Measurements from ENCODE around the gene SCIMP.
"Not testable (repeated sequence)": the region's sequence is repeated elsewhere in the genome, so short reads cannot be mapped to it uniquely, and the experiment has no call there.

Gene SCIMP

DNA sequence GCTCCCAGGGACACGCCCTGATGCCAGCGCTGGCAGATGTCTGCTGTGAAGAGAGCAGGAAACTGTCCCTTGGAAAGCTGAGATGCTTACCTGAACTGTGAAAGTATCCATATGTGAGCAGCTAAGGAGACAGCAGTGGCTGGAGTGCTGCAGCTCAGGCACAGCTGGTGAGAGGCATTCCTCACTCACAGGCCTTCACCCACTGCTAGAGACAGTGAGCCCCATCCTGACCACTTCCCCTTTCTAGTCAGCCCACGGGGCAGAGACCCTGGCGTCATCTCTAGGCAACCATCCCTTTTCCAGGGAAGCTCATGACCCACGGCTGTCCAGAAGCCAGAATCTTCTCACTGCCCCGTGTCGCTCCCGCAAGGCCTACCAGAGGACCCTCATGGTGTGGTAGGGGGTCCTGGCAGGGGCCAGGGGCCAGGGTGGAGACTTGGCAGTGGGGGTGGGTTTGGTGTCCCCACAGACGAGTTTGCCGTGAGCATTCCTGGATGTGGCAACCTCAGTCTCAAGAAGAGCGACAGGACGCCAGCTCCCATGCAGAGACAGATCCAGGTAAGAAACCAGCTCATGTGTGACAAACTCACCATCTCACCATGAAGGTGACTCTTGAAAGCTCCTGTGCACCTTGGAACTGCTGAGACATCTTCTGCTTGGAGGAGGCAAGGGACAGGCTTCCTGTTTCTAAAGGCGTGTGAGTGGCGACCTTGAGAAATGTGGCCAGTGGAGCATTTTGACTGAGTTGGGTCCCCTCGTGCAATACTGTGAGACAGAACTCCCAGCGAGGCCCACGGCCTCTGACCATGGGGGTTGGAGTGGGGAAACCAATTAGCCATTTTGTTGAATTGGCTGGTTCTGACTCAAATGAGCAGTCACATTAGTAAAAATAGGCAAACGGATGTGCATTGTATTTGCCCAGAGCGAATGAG, at the start of gene SCIMP:
SCIMP (minus strand) TSS at position 216 of the 932 bp plus-strand sequence; CDS start at position 111, 105 bp downstream.
- no peak for DNase-seq

GRCh38 chr17:5283571-5284315, 49.1 kb upstream of the SCIMP start:
- DNase-seq, result no peak

- peak in 3 of 4 experiments; percentile 14 to 52 (median 17) for DNase-seq
Observed at GRCh38 chr17:5282642-5283217, 48.1 kb upstream of the SCIMP start.

DNA sequence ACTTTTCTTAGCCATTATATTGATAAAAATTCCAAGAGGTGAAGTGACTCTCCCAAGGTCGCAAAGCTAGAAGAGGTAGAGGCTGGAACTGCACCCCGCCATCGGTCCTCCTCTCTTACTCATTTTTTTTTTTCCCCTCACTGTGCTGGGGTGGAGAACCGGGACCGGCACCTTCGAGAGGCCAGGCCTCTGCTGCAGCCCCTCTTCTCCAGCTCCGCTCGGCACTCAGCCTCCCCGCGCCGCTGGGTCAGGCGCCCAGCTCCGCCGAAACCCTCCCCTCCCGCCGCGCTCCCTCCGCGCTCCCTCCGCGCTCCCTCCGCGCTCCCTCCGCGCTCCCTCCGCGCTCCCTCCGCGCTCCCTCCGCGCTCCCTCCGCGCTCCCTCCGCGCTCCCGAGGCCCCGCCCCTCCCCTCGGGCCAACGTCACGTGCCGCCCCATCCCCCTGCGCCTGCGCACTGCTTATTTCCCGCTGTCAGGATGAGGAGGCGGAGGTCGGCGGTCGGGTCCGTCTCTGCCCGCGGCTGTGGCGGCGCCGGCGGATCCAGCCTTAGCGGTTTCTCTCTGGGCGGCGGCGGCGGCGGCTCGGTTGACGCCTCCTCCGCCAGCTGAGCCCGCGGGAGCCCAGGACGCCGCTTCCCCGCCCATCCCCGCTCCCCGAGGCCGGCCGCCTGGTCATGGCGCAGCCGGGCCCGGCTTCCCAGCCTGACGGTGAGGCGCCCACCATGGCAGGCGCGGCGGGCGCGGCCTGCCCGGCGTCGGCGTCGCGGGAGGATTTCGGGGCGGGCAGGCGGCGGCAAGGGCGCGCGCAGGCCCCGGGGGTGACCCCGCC, 47.4 kb upstream of the SCIMP start, which contains the start of gene RABEP1:
RABEP1 (plus strand) TSS at position 471 of the 828 bp plus-strand sequence; CDS start at position 674, 203 bp downstream.
- peak; percentile 81 to 92 (median 87) for DNase-seq

DNA sequence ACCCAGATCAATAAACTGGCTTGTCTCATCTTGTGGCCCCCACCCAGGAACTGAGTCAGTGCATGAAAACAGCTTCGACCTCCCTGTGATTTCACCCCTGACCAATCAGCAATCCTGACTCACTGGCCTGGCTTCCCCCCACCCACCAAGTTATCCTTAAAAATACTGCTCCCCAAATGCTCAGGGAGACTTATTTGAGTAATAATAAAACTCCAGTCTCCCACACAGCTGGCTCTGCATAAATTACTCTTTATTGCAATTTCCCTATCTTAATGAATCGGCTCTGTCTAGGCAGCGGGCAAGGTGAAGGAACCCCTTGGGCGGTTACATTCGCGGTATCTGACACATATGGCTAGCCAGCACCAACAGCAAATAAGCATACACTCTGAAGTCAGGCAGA, 37.7 kb upstream of the SCIMP start:
- DNase-seq, result no peak

GRCh38 chr17:5269241-5269960, 34.7 kb upstream of the SCIMP start:
- DNase-seq, result no peak

GRCh38 chr17:5264893-5265292, 30.2 kb upstream of the SCIMP start:
- DNase-seq, result no peak

- DNase-seq, result no peak
Observed at GRCh38 chr17:5263441-5263840, 28.8 kb upstream of the SCIMP start.

- no peak for DNase-seq
Observed at GRCh38 chr17:5262416-5262991, 27.8 kb upstream of the SCIMP start.

DNA sequence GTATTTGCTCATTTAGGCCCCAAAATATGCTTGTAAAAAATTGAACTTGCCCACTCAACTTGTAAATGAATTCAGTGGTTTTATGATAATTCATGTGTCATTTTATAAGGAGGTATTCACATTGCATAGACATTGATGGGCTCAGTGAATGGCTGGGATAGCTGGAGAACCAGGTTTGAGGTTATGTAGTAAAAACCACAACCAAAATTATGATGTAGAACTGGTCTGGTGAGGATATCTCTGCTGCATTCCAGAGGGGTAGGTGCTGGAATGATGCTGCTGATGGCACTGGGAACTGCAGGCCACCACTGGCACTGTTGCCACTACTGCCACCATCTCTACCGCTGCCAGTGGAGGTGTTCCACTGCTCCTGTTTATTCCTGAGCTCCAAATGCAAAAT, 25.9 kb upstream of the SCIMP start:
- no peak for DNase-seq

GRCh38 chr17:5257124-5257523, 22.5 kb upstream of the SCIMP start:
- no peak for DNase-seq

DNA sequence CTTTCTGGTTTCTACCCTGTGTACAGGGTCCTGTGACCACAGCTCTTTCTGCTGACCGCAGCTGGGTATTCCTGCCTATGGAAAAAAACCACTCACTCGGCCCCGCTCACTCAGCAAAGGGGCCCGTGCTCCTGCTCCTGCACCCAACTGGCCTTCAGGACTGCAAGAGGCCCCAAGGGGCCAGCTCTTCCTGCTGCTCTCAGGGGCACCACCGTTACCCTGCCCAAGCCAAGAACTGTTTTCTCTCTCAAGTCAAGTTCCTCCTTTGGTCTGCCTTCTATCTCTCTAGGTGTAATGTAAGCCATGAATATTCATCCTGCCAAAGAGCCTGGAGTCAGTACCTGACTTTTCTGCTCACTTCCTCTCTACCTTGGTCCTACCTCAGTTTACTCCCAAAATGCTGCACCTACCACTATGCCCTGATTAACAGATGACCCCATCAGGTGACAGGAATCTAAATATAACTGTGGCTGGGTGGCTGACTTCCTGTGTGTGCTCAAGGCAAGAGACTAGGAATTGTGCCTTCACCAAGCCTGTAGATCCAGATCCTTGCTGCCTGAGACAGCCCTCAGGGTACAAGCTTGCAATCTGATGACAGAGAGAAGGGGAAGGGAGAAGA, 20.4 kb upstream of the SCIMP start:
- DNase-seq, result no peak

DNA sequence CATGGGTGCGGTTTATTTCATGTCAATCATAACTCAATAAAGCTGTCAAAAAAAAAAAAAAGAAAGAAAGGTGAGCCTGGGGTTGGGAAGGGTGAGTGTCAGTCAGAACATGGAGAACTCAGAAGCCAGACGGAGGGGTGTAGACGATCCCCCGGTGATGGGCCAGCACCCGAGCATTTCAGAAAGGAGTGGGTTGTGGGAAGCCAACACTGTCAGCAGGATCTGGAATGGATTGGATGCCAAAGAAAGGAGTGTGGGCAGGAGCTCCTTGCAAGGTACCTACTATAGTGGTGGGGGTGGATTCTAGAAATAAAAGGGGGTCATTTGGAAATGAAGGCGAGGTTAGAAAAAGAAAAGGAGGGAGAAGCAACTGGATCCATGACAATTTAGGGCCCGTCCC, 19.8 kb upstream of the SCIMP start:
- no peak for DNase-seq

DNA sequence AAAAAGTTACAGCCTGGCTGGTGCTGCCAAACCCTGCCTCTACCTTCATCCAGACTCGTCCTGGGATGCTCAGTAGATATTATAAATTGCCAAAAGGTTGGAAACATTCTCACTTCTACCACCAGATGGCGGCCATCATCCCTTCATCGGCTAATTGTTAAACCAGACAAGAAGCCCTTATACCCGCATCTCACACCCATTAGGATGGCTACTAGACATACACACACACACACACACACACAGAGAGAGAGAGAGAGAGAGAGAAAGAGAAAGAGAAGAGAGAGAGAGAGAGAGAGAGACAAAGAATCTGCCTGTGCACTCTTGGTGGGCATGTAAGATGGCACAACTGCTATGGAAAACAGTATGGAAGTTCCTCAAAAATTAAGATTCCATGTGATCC, 15.0 kb upstream of the SCIMP start:
- DNase-seq, result peak in 2 of 4 experiments; percentile 18 to 24

DNA sequence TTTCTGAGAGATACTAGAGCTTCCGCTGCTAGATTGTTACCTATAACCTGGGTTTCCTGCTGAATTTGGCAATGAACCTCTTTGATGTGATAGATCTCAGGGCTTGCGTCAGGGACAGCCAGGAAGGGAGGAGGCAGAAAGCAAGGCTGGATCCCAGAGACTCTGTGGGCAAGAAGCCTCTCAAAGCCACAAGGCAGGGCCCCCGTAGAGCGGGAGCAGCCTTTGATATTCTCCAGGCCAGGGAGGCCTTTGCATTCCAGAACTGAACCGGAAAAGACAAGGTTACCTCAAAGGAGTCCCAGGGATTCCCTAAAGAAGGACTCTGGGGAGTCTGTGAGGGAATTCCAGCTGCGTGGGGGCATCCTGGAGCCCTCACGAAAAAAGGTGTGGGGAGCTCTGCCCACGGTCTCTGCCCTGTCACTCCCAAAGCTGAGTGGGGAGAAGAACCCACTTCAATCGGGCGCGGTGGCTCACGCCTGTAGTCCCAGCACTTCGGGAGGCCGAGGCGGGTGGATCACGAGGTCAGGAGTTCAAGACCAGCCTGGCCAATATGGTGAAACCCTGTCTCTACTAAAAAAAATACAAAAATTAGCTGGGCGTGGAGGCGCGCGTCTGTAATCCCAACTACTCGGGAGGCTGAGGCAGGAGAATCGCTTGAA, 14.3 kb upstream of the SCIMP start:
- no peak for DNase-seq

DNA sequence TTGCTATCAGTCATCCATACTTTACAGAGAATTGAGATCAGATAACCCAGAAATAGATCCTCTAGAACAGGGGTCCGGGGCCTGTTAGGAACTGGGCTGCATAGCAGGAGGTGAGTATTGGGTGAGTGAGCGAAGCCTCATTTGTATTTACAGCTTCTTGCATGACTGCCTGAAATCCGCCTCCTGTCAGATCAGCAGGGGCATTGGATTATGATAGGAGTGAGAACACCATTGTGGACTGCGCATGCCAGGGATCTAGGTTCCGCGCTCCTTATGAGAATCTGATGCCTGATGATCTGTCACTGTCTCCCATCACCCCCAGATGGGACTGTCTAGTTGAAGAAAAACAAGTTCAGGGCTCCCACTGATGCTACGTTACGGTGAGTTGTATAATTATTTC, 13.0 kb upstream of the SCIMP start:
- DNase-seq, result no peak

GRCh38 chr17:5241861-5242671, 7.4 kb upstream of the SCIMP start:
- DNase-seq, result peak in 1 of 4 experiments; percentile 11

GRCh38 chr17:5239769-5240168, 5.1 kb upstream of the SCIMP start:
- DNase-seq, result not testable (repeated sequence)

GRCh38 chr17:5238333-5238732, 3.7 kb upstream of the SCIMP start:
- no peak for DNase-seq
